ENCODE results near the gene NAB1. TPM values are rescaled to one million over a fixed set of nuclear protein-coding genes. Genes with fewer than 3 reads are reported as not detected.

Gene NAB1
- total and polyA plus RNA-seq, 2 donors (not counting 3 experiments of a cell fraction or from before 2014, with no cell fraction given): 7.5 to 36.1 TPM

- DNase-seq (ENCODE audit: low read depth, low spot score) (no peak), FAIRE-seq (no peak)
- Histone ChIP-seq H3K27ac (ENCODE audit: insufficient read depth, low read depth, low read length) (no peak overlapping the region), H3K4me3 (replicated peaks in 1 of 3; ENCODE audit: insufficient read depth in 1 of 3, low read depth in 1 of 3, low read length in 3 of 3) (no peak overlapping the region), H4K20me1 (replicated peaks; ENCODE audit: control insufficient read depth, extremely low read depth, insufficient read depth, low read length) (no peaks in the 10 kb centered on the region), H3K9me1 (replicated peaks; ENCODE audit: control insufficient read depth, extremely low read depth, insufficient read depth, low read length) (no peaks in the 10 kb centered on the region), H3K9me3 (replicated peaks; ENCODE audit: control insufficient read depth, insufficient read depth, low read length) (no peaks in the 10 kb centered on the region), H3K27me3 (ENCODE audit: control insufficient read depth in 2 of 2, insufficient read depth in 2 of 2, low read length in 2 of 2) (no peaks in the 10 kb centered on the region), H3K4me1 (ENCODE audit: control insufficient read depth, extremely low read depth, insufficient read depth, low read length) (peaks cover 43% of the 10 kb centered on the region), H3K79me2 (ENCODE audit: control insufficient read depth, insufficient read depth, low read length) (no peaks in the 10 kb centered on the region), H2AFZ (ENCODE audit: low read depth, low read length) (no peak overlapping the region), H3K9ac (replicated peaks; ENCODE audit: extremely low read depth, insufficient read depth, low read length) (no peak overlapping the region), H3K36me3 (ENCODE audit: control insufficient read depth in 2 of 2, extremely low read depth in 1 of 2, insufficient read depth in 2 of 2, low read length in 2 of 2) (no peaks in the 10 kb centered on the region), H3K4me2 (ENCODE audit: insufficient read depth, low read length) (no peak overlapping the region)
- POLR2A ChIA-PET: no interaction called here
- no TSS peak for BruUV-seq (replicated peaks)
- TF ChIP-seq GATA2 (IDR thresholded peaks at IDR 0.05; ENCODE audit: insufficient read depth, insufficient read length, low read depth, low read length): no peak
- TF ChIP-seq POLR2A (IDR thresholded peaks at IDR 0.05; ENCODE audit: low read depth, low read length): no peak
- dilution Hi-C loops (cut with MboI; ENCODE audit: extremely low pct_ligation_motif_present, low sequenced_read_pairs): no loop called here
- intact Hi-C loops (cut with micrococcal nuclease): no loop called here
- CTCF ChIA-PET: interaction anchor here (0.7 kb wide), 1 partner anchor 27 kb away, joined by 3 read pairs; no protein-coding TSS in a partner anchor
These were observed 71.4 kb downstream of the NAB1 start for GRCh38 chr2:190720276-190720675.

- Histone ChIP-seq H3K4me1 (ENCODE audit: control insufficient read depth, extremely low read depth, insufficient read depth, low read length) (peaks cover 43% of the 10 kb centered on the region), H3K9me1 (replicated peaks; ENCODE audit: control insufficient read depth, extremely low read depth, insufficient read depth, low read length) (no peaks in the 10 kb centered on the region), H3K4me3 (replicated peaks in 1 of 3; ENCODE audit: insufficient read depth in 1 of 3, low read depth in 1 of 3, low read length in 3 of 3) (no peak overlapping the region), H3K9ac (replicated peaks; ENCODE audit: extremely low read depth, insufficient read depth, low read length) (no peak overlapping the region), H3K9me3 (replicated peaks; ENCODE audit: control insufficient read depth, insufficient read depth, low read length) (no peaks in the 10 kb centered on the region), H3K27me3 (ENCODE audit: control insufficient read depth in 2 of 2, insufficient read depth in 2 of 2, low read length in 2 of 2) (no peaks in the 10 kb centered on the region), H3K79me2 (ENCODE audit: control insufficient read depth, insufficient read depth, low read length) (no peaks in the 10 kb centered on the region), H3K36me3 (ENCODE audit: control insufficient read depth in 2 of 2, extremely low read depth in 1 of 2, insufficient read depth in 2 of 2, low read length in 2 of 2) (no peaks in the 10 kb centered on the region), H2AFZ (ENCODE audit: low read depth, low read length) (no peak overlapping the region), H3K4me2 (ENCODE audit: insufficient read depth, low read length) (no peak overlapping the region), H3K27ac (ENCODE audit: insufficient read depth, low read depth, low read length) (no peak overlapping the region), H4K20me1 (replicated peaks; ENCODE audit: control insufficient read depth, extremely low read depth, insufficient read depth, low read length) (no peaks in the 10 kb centered on the region)
- TF ChIP-seq JUN (IDR thresholded peaks at IDR 0.05; ENCODE audit: borderline replicate concordance, insufficient read depth, insufficient read length, low read depth) (no peak), POLR2AphosphoS5 (IDR thresholded peaks at IDR 0.05; ENCODE audit: insufficient read depth, low read depth, low read length) (no peak), POLR2A (IDR thresholded peaks at IDR 0.05; ENCODE audit: low read depth, low read length) (no peak), GATA2 (IDR thresholded peaks at IDR 0.05; ENCODE audit: insufficient read depth, insufficient read length, low read depth, low read length) (no peak), EZH2 (IDR thresholded peaks at IDR 0.05; ENCODE audit: borderline replicate concordance, low read depth, low read length, severe bottlenecking) (no peak), FOS (IDR thresholded peaks at IDR 0.05; ENCODE audit: borderline replicate concordance, insufficient read depth, low read length) (no peak), MAX (IDR thresholded peaks at IDR 0.05; ENCODE audit: insufficient read depth, insufficient read length) (no peak), MYC (IDR thresholded peaks at IDR 0.05; ENCODE audit: low read depth, low read length) (no peak), CTCF (IDR thresholded peaks at IDR 0.05; ENCODE audit: extremely low read depth in 1 of 2, insufficient read depth in 1 of 2, low read depth in 1 of 2, low read length in 2 of 2) (no peak)
- no TSS peak for BruUV-seq (replicated peaks)
- intact Hi-C loops (cut with micrococcal nuclease) (no loop called here), dilution Hi-C loops (cut with MboI; ENCODE audit: extremely low pct_ligation_motif_present, low sequenced_read_pairs) (no loop called here)
- no peak for DNase-seq (ENCODE audit: low read depth, low spot score)
- ChIA-PET CTCF (interaction anchor here (0.7 kb wide), 1 partner anchor 28 kb away, joined by 3 read pairs; no protein-coding TSS in a partner anchor), POLR2A (no interaction called here)
- FAIRE-seq: no peak
These were observed 71.8 kb downstream of the NAB1 start for GRCh38 chr2:190720691-190721090.

Measured in endothelial cell of umbilical vein (primary cell).